ENCODE results near the gene PHF2.

DNA sequence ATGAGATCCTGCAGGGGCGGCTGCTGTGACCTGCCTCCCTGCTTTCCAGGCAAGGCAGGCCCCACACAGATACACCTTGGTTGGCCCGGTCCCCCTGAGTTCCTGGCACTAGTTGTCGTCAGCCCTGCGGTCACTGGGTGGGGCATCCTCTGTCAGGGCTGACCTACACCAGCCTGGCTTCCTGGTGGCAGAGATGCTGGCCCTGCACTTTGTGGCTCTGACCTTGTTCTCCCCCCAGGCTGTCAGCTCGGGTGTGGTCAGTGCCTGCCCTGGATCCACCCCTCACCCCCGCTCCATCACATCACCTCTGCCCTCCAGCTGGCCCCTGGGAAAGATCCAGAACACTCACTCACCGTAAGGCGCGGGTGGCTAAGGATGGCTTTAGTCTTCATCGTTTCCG lies 74.1 kb downstream of the PHF2 start:
- TF ChIP-seq EZH2 (IDR thresholded peaks at IDR 0.05; ENCODE audit: insufficient read depth, poor library complexity, severe bottlenecking) (no peak), EZH2phosphoT487 (IDR thresholded peaks at IDR 0.05; ENCODE audit: insufficient read depth, low read depth) (no peak)
